ENCODE results near the gene AKAP6.

AKAP6 gene

GRCh38 chr14:32622742-32623141, 293.6 kb downstream of the AKAP6 start:
- no peak overlapping the region for H3K4me3 ChIP-seq (ENCODE audit: low read length)
- no peak overlapping the region for H3K9ac ChIP-seq (ENCODE audit: low read depth, low read length)
- H3K9me3 ChIP-seq (ENCODE audit: insufficient read depth, low read depth, low read length): no peaks in the 10 kb centered on the region
- no peaks in the 10 kb centered on the region for H3K36me3 ChIP-seq (ENCODE audit: insufficient read depth, low read depth, low read length)
- no peak overlapping the region for H3K27ac ChIP-seq (ENCODE audit: low read length)
- no peaks in the 10 kb centered on the region for H3K27me3 ChIP-seq (ENCODE audit: insufficient read depth, low read length)
- H3K4me1 ChIP-seq (ENCODE audit: insufficient read depth, low read length): peaks cover 4% of the 10 kb centered on the region; the same call in 1 of the 2 replicates

- H3K27me3 ChIP-seq (ENCODE audit: insufficient read depth, low read length): no peaks in the 10 kb centered on the region
- H3K9me3 ChIP-seq (ENCODE audit: insufficient read depth, low read depth, low read length): no peaks in the 10 kb centered on the region
- no peaks in the 10 kb centered on the region for H3K36me3 ChIP-seq (ENCODE audit: insufficient read depth, low read depth, low read length)
- H3K9ac ChIP-seq (ENCODE audit: low read depth, low read length): no peak overlapping the region
- H3K4me1 ChIP-seq (ENCODE audit: insufficient read depth, low read length): peaks cover 6% of the 10 kb centered on the region; the same call in 1 of the 2 replicates
- no peak overlapping the region for H3K4me3 ChIP-seq (ENCODE audit: low read length)
- no peak overlapping the region for H3K27ac ChIP-seq (ENCODE audit: low read length)
Measured at GRCh38 chr14:32623300-32624093, 294.4 kb downstream of the AKAP6 start.

DNA sequence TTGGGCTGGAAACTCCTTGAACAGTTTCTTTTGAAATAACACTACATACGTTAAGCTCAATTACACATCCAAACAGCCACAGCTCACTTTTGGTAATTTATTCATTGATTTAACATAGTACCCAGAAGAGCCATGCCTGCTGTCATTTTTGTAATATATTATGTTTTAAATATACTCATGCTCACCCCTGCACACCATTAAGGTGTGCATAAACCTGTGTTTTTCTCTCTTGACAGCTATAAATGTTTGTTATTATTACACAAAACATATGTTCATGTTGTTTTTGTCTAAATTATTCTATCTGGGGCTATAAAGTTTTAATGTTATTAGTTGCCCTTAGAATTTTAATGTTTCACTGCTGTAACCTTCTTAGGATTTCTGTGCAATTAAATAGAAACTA, 296.1 kb downstream of the AKAP6 start:
- Histone ChIP-seq H3K27me3 (ENCODE audit: insufficient read depth, low read length) (no peaks in the 10 kb centered on the region), H3K9ac (ENCODE audit: low read depth, low read length) (no peak overlapping the region), H3K27ac (ENCODE audit: low read length) (no peak overlapping the region), H3K9me3 (ENCODE audit: insufficient read depth, low read depth, low read length) (no peaks in the 10 kb centered on the region), H3K36me3 (ENCODE audit: insufficient read depth, low read depth, low read length) (no peaks in the 10 kb centered on the region), H3K4me3 (ENCODE audit: low read length) (no peak overlapping the region), H3K4me1 (ENCODE audit: insufficient read depth, low read length) (peaks cover 6% of the 10 kb centered on the region; the same call in 1 of the 2 replicates)

GRCh38 chr14:32627545-32628298, 298.6 kb downstream of the AKAP6 start:
- no peaks in the 10 kb centered on the region for H3K9me3 ChIP-seq (ENCODE audit: insufficient read depth, low read depth, low read length)
- no peaks in the 10 kb centered on the region for H3K27me3 ChIP-seq (ENCODE audit: insufficient read depth, low read length)
- no peaks in the 10 kb centered on the region for H3K36me3 ChIP-seq (ENCODE audit: insufficient read depth, low read depth, low read length)
- H3K4me1 ChIP-seq (ENCODE audit: insufficient read depth, low read length): peaks cover 6% of the 10 kb centered on the region; the same call in 1 of the 2 replicates
- no peak overlapping the region for H3K9ac ChIP-seq (ENCODE audit: low read depth, low read length)
- H3K4me3 ChIP-seq (ENCODE audit: low read length): no peak overlapping the region
- H3K27ac ChIP-seq (ENCODE audit: low read length): no peak overlapping the region

DNA sequence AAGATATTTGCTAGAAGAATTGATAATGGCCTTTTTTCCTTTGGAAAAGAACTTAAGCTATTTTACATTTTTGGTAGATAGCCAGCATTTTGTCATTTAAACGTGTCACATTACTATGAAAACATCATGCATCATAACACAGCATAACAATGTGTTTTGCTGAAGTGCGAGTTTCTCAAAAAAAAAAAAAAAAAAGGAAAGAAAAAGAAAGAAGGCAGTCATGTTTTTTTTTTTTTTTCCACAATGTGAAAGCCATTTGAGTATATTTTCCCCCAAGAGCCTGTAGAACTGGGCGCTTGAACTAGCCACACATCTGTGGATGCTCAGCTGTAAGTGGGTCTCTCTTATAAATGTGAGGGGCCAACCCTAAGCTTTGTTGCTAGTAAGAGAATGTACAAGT, 300.1 kb downstream of the AKAP6 start:
- Histone ChIP-seq H3K9me3 (ENCODE audit: insufficient read depth, low read depth, low read length) (no peaks in the 10 kb centered on the region), H3K4me1 (ENCODE audit: insufficient read depth, low read length) (peaks cover 6% of the 10 kb centered on the region; the same call in 1 of the 2 replicates), H3K27ac (ENCODE audit: low read length) (no peak overlapping the region), H3K36me3 (ENCODE audit: insufficient read depth, low read depth, low read length) (no peaks in the 10 kb centered on the region), H3K27me3 (ENCODE audit: insufficient read depth, low read length) (no peaks in the 10 kb centered on the region), H3K4me3 (ENCODE audit: low read length) (no peak overlapping the region), H3K9ac (ENCODE audit: low read depth, low read length) (no peak overlapping the region)

- Histone ChIP-seq H3K36me3 (ENCODE audit: insufficient read depth, low read depth, low read length) (no peaks in the 10 kb centered on the region), H3K9ac (ENCODE audit: low read depth, low read length) (no peak overlapping the region), H3K4me3 (ENCODE audit: low read length) (no peak overlapping the region), H3K27me3 (ENCODE audit: insufficient read depth, low read length) (no peaks in the 10 kb centered on the region), H3K4me1 (ENCODE audit: insufficient read depth, low read length) (peaks cover 6% of the 10 kb centered on the region; the same call in 1 of the 2 replicates), H3K9me3 (ENCODE audit: insufficient read depth, low read depth, low read length) (no peaks in the 10 kb centered on the region), H3K27ac (ENCODE audit: low read length) (no peak overlapping the region)
Measured at GRCh38 chr14:32630701-32631100, 301.6 kb downstream of the AKAP6 start.

GRCh38 chr14:32633224-32633859, 304.2 kb downstream of the AKAP6 start:
- H3K27ac ChIP-seq (ENCODE audit: low read length): no peak overlapping the region
- no peaks in the 10 kb centered on the region for H3K9me3 ChIP-seq (ENCODE audit: insufficient read depth, low read depth, low read length)
- no peak overlapping the region for H3K4me3 ChIP-seq (ENCODE audit: low read length)
- no peaks in the 10 kb centered on the region for H3K36me3 ChIP-seq (ENCODE audit: insufficient read depth, low read depth, low read length)
- H3K27me3 ChIP-seq (ENCODE audit: insufficient read depth, low read length): no peaks in the 10 kb centered on the region
- H3K9ac ChIP-seq (ENCODE audit: low read depth, low read length): no peak overlapping the region
- no peaks in the 10 kb centered on the region for H3K4me1 ChIP-seq (ENCODE audit: insufficient read depth, low read length)

GRCh38 chr14:32633930-32634329, 304.8 kb downstream of the AKAP6 start:
- Histone ChIP-seq H3K27ac (ENCODE audit: low read length) (no peak overlapping the region), H3K9ac (ENCODE audit: low read depth, low read length) (no peak overlapping the region), H3K27me3 (ENCODE audit: insufficient read depth, low read length) (no peaks in the 10 kb centered on the region), H3K4me3 (ENCODE audit: low read length) (no peak overlapping the region), H3K36me3 (ENCODE audit: insufficient read depth, low read depth, low read length) (no peaks in the 10 kb centered on the region), H3K9me3 (ENCODE audit: insufficient read depth, low read depth, low read length) (no peaks in the 10 kb centered on the region), H3K4me1 (ENCODE audit: insufficient read depth, low read length) (no peaks in the 10 kb centered on the region)

GRCh38 chr14:32635061-32635719, 306.1 kb downstream of the AKAP6 start:
- no peak overlapping the region for H3K4me3 ChIP-seq (ENCODE audit: low read length)
- no peaks in the 10 kb centered on the region for H3K9me3 ChIP-seq (ENCODE audit: insufficient read depth, low read depth, low read length)
- no peak overlapping the region for H3K27ac ChIP-seq (ENCODE audit: low read length)
- H3K36me3 ChIP-seq (ENCODE audit: insufficient read depth, low read depth, low read length): no peaks in the 10 kb centered on the region
- no peak overlapping the region for H3K9ac ChIP-seq (ENCODE audit: low read depth, low read length)
- H3K4me1 ChIP-seq (ENCODE audit: insufficient read depth, low read length): no peaks in the 10 kb centered on the region
- H3K27me3 ChIP-seq (ENCODE audit: insufficient read depth, low read length): no peaks in the 10 kb centered on the region

DNA sequence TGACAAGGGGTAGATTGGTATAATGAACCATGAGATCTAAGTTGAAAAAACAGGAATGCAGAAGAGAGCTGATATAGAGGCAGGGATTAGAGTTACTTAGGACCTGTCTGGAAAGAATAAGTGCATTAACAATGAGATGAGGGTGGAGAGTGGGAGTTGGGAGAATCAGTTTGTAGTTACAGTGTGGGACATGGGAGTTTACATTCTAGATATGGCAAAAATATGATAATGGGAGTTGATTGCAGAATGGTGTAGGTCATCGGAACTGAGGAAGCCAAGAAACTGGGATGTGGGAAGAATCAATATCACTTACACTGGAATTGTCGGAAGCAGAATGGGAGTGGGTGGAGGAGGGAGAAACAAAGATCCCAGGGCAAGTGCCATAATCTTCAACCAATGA, 308.5 kb downstream of the AKAP6 start:
- no peak overlapping the region for H3K9ac ChIP-seq (ENCODE audit: low read depth, low read length)
- H3K36me3 ChIP-seq (ENCODE audit: insufficient read depth, low read depth, low read length): no peaks in the 10 kb centered on the region
- H3K27me3 ChIP-seq (ENCODE audit: insufficient read depth, low read length): no peaks in the 10 kb centered on the region
- no peak overlapping the region for H3K4me3 ChIP-seq (ENCODE audit: low read length)
- H3K4me1 ChIP-seq (ENCODE audit: insufficient read depth, low read length): no peaks in the 10 kb centered on the region
- no peak overlapping the region for H3K27ac ChIP-seq (ENCODE audit: low read length)
- H3K9me3 ChIP-seq (ENCODE audit: insufficient read depth, low read depth, low read length): no peaks in the 10 kb centered on the region

- H3K36me3 ChIP-seq (ENCODE audit: insufficient read depth, low read depth, low read length): no peaks in the 10 kb centered on the region
- no peak overlapping the region for H3K4me3 ChIP-seq (ENCODE audit: low read length)
- no peaks in the 10 kb centered on the region for H3K4me1 ChIP-seq (ENCODE audit: insufficient read depth, low read length)
- no peaks in the 10 kb centered on the region for H3K27me3 ChIP-seq (ENCODE audit: insufficient read depth, low read length)
- H3K9ac ChIP-seq (ENCODE audit: low read depth, low read length): no peak overlapping the region
- H3K27ac ChIP-seq (ENCODE audit: low read length): no peak overlapping the region
- H3K9me3 ChIP-seq (ENCODE audit: insufficient read depth, low read depth, low read length): no peaks in the 10 kb centered on the region
Measured at GRCh38 chr14:32639208-32639607, 310.1 kb downstream of the AKAP6 start.

Data from iPS-20b (cell line).